Left lung (tissue), 10 donors: ENCODE data around the gene KCNAB2. TPM values are rescaled to one million over a fixed set of nuclear protein-coding genes. Genes with fewer than 3 reads are reported as not detected.
A peak's percentile ranks its signal among the peaks of the same experiment; 100 is the strongest.

ENCODE experiments used
- ATAC-seq: fragments of 200-7000 bp; cut with Tn5 transposase; one replicate; pipeline ENCODE4 v1.9.1; 2020; ENCODE audit warnings: moderate library complexity
- DNase-seq, 4 donors: peaks; one replicate each; pipeline ENCODE4 v3.0.0-alpha.2; 2013 to 2020
- H3K27ac ChIP-seq, 2 donors: fragments of 200-600 bp; sonication (generic) in 1 of 2; one replicate each; pipeline versions ENCODE4 v1.5.0 to v1.8.0; 2020 to 2021
- H3K27me3 ChIP-seq, 2 donors: fragments of 200-600 bp; sonication (generic) in 1 of 2; one replicate each; pipeline versions ENCODE4 v1.5.0 to v1.8.0; 2020 to 2021
- H3K36me3 ChIP-seq, 2 donors: fragments of 200-600 bp; sonication (generic) in 1 of 2; one replicate each; pipeline versions ENCODE4 v1.5.0 to v1.8.0; 2020 to 2021
- H3K4me1 ChIP-seq, 2 donors: fragments of 200-600 bp; one replicate each; pipeline ENCODE4 v1.8.0; 2021
- H3K4me3 ChIP-seq, 2 donors: fragments of 200-600 bp; sonication (generic) in 1 of 2; one replicate each; pipeline versions ENCODE4 v1.5.0 to v1.8.0; 2020 to 2021; ENCODE audit warnings: mild to moderate bottlenecking in 1 of 2
- H3K9me3 ChIP-seq, 2 donors: fragments of 200-600 bp; sonication (generic) in 1 of 2; one replicate each; pipeline versions ENCODE4 v1.5.0 to v1.8.0; 2020 to 2021
- intact Hi-C, 2 donors: fragments of 100-400 bp; cut with DNase I; formaldehyde crosslinking; loops; one replicate each; pipeline versions ENCODE4 v1.11.2 to v1.14.2; 2022
- polyA plus RNA-seq, 6 donors: library from polyadenylated mRNA; unstranded; fragments of 120-200 nt; gene quantifications; one replicate each; pipeline ENCODE4 v1.2.1, GENCODE V29; 2013; ENCODE audit not compliant: insufficient read length in 6 of 6
- total RNA-seq, 2 donors: library from RNA; stranded (reverse); fragmentation: NEBNext Ultra II Directional; extraction: Animal tissue kit (Norgen Biotek cat#: 25700); gene quantifications; one replicate each; pipeline ENCODE4 v1.2.1, GENCODE V29; 2021
- TF ChIP-seq, protein P1 (sequence below), 2 donors: fragments of 200-600 bp; sonication (generic) in 1 of 2; IDR thresholded peaks; one replicate each; pipeline versions ENCODE4 v1.5.0 to v1.8.0; 2021; ENCODE audit warnings: antibody characterized with exemption in 2 of 2
- donor health status: DM: no; HTN: yes; CAD: no.
- donor health status: DM: no; HTN: no; CAD: no.

KCNAB2 gene
- total and polyA plus RNA-seq, 8 donors = 5.6 to 82.5 (median 6.7) TPM

DNA sequence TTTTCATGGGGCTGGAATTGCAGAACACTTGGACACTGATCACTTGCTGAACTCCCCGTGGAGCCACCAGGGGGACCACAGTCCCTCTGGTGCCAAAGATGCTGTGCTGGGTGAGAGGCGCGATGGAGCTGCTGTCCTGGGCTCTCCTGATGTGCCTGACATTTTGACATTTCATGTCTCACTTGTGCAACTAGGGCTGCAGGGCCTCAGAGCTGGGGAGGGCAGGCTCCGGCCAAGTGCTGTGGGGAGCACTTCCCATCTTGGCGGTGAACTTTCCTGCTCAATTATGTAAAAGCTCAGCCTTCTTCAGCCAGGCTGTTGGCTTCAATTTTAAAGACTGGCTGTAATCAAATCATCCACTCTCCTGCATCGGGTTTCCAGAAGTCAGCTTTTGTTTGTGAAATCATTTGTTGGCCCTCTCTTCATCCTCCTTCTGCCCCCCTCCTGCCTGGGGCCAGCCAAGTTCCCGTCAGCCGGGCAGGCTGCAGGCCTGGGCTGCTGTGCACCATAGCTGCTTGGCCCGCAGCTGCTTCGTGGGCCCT lies 36.8 kb downstream of the KCNAB2 start:
- Histone ChIP-seq H3K27me3 (no peaks in the 10 kb centered on the region), H3K4me1 (peaks cover 0 to 3% of the 10 kb centered on the region in 2 donors), H3K9me3 (no peaks in the 10 kb centered on the region), H3K27ac (no peak overlapping the region), H3K36me3 (peaks cover 0 to 76% of the 10 kb centered on the region in 2 donors), H3K4me3 (no peak overlapping the region)
- peak in 3 of 4 donors; percentile 51 to 77 (median 53) for DNase-seq
- TF ChIP-seq, protein P1, sequence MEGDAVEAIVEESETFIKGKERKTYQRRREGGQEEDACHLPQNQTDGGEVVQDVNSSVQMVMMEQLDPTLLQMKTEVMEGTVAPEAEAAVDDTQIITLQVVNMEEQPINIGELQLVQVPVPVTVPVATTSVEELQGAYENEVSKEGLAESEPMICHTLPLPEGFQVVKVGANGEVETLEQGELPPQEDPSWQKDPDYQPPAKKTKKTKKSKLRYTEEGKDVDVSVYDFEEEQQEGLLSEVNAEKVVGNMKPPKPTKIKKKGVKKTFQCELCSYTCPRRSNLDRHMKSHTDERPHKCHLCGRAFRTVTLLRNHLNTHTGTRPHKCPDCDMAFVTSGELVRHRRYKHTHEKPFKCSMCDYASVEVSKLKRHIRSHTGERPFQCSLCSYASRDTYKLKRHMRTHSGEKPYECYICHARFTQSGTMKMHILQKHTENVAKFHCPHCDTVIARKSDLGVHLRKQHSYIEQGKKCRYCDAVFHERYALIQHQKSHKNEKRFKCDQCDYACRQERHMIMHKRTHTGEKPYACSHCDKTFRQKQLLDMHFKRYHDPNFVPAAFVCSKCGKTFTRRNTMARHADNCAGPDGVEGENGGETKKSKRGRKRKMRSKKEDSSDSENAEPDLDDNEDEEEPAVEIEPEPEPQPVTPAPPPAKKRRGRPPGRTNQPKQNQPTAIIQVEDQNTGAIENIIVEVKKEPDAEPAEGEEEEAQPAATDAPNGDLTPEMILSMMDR (IDR thresholded peaks at IDR 0.05) = no peak
- intact Hi-C loops = no loop called here
- ATAC-seq = peak; percentile 50

DNA sequence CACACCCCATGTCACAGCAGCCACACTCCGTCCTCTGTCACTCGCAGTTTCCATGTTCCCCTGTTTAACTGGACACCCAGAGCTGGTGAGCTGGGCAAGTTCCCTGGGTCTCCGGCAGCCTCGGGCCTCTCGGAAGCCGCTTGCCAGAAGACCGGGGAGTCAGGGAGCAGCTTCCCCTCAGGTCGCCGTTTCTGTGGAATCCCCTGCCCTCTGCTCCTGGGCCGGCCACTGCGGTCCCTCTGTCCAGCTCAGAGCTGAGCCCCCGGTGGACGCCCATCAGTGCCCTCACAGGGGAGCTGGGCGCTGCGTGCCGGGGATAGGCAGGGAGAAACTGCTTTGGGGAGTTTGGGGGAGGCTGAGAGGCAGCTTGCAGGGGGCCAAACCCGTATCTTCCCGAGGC lies 37.7 kb downstream of the KCNAB2 start:
- intact Hi-C loops = no loop called here
- DNase-seq (peak in 1 of 4 donors; percentile 62), ATAC-seq (no peak)

DNA sequence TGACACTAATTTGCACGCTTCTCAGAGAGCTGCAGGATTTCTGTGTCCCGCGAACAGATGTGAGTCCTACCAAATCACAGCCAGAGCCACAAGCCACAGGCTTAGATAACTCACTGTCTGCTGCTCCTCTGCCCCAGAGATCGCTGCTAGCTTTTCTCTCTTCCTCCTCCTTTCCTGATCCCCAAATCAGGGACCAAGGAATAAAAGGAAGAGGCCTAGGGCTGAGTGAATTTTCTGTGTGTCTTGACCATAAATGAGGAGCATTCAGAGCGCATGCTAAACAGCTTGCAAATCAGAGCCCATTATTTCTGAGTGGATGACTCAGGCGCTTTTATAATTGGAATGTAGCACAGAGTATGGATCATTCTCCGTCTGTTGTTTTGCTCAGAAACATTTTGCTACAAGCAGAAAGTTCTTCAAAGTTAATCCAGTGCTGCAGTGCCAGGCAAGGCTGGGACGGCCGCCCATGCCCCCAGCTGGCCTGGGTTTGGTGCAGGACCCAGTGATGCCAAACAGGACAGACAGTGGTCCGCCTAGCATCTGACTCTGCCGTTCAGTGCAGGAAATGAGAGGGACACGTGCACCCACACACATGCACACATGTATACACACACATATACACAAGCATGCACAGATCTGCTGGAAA lies 38.2 kb downstream of the KCNAB2 start:
- DNase-seq (peak in 1 of 4 donors; percentile 32), ATAC-seq (peak; percentile 8)
- H3K9me3 ChIP-seq = no peaks in the 10 kb centered on the region
- peaks cover 0 to 73% of the 10 kb centered on the region in 2 donors for H3K36me3 ChIP-seq
- peaks cover 0 to 3% of the 10 kb centered on the region in 2 donors for H3K4me1 ChIP-seq
- intact Hi-C loops = no loop called here
- no peaks in the 10 kb centered on the region for H3K27me3 ChIP-seq
- no peak overlapping the region for H3K27ac ChIP-seq
- TF ChIP-seq, protein P1 (IDR thresholded peaks at IDR 0.05) = no peak
- H3K4me3 ChIP-seq = no peak overlapping the region

More for the DNA sequence above, 37.7 kb downstream of the KCNAB2 start:
- TF ChIP-seq, protein P1 (IDR thresholded peaks at IDR 0.05) = no peak
- H3K4me3 ChIP-seq = no peak overlapping the region
- peaks cover 0 to 3% of the 10 kb centered on the region in 2 donors for H3K4me1 ChIP-seq
- no peaks in the 10 kb centered on the region for H3K9me3 ChIP-seq
- H3K27ac ChIP-seq = no peak overlapping the region
- H3K36me3 ChIP-seq = peaks cover 0 to 73% of the 10 kb centered on the region in 2 donors
- no peaks in the 10 kb centered on the region for H3K27me3 ChIP-seq

DNA sequence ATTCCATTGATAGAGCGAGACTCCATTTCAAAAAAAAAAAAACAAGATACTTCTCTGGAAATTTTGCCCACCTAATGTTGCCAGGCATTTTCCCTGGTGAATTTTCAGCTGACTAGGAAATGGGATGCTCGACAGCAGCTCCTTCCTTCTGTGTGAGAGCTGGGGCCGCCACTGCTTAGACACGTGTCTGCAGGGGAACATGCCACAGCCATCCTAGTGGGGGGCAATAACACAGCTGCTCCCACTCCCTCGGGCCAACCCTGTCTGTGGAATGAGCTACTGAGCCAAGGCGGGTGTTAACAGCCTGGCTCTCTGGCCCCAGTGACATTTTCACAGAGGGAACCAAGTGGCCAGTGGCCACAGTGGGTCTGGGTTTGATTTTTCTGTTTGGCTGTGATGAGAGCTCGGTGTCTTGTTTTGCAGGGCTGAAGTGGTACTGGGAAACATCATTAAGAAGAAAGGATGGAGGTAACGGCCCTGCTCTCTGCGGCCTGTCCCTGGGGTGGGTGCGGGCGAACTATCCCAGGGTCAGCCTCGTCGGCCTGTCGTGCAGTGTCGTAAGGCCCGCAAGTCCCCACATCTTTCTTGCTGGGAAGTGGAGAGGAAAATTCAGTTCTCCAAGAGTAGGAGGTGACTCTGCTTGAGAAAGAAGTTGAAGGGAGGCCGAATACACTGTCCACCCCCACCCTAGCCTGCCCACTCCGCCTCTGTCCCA lies 39.2 kb downstream of the KCNAB2 start:
- Histone ChIP-seq H3K27me3 (no peaks in the 10 kb centered on the region), H3K4me3 (no peak overlapping the region), H3K36me3 (peaks cover 0 to 75% of the 10 kb centered on the region in 2 donors), H3K4me1 (peaks cover 0 to 3% of the 10 kb centered on the region in 2 donors), H3K9me3 (no peaks in the 10 kb centered on the region), H3K27ac (no peak overlapping the region)
- TF ChIP-seq, protein P1 (IDR thresholded peaks at IDR 0.05) = no peak
- no peak for ATAC-seq
- DNase-seq = peak in 1 of 4 donors; percentile 66
- intact Hi-C loops = no loop called here

DNA sequence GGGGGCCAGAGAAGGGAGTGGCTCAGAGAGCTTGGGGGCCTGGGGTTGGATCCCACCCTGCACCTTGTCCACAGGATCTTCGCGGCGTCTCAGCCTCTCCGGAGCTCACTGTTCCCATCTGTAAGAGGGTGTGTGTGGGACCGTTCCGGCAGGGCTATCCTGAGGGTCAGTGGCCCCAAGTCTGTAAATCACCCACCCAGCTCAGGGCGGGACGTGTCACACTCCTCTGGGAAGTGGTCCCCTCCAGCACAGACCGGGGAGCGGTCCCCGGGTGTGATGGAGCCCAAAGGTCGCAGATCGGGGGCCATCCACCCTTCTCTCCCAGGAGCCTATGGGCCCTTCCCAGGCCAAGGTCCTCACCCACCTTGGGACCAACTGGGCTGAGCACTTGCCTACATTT lies 40.0 kb downstream of the KCNAB2 start:
- H3K36me3 ChIP-seq = peaks cover 0 to 75% of the 10 kb centered on the region in 2 donors
- H3K4me3 ChIP-seq = no peak overlapping the region
- intact Hi-C loops = no loop called here
- TF ChIP-seq, protein P1 (IDR thresholded peaks at IDR 0.05) = no peak
- no peaks in the 10 kb centered on the region for H3K27me3 ChIP-seq
- DNase-seq = peak in 1 of 4 donors; percentile 61
- H3K4me1 ChIP-seq = peaks cover 0 to 3% of the 10 kb centered on the region in 2 donors
- no peak overlapping the region for H3K27ac ChIP-seq
- H3K9me3 ChIP-seq = no peaks in the 10 kb centered on the region
- ATAC-seq = no peak
